Panc1 (cell line): ENCODE data around the gene TTC28. TPM values are rescaled to one million over a fixed set of nuclear protein-coding genes. Genes with fewer than 3 reads are reported as not detected.

Experiments used
- ATAC-seq: fragments of 200-7000 bp; cut with Tn5 transposase; 2 replicates; pipeline ENCODE4 v1.9.1; 2020; ENCODE audit warnings: mild to moderate bottlenecking, moderate library complexity
- BruUV-seq: library from RNA; stranded (reverse); fragments of 400-500 nt; replicated peaks from 2 replicates; lab custom pipeline; 2021; lab: Mats Ljungman, UMichigan
- CTCF ChIA-PET: fragments of 300-600 bp; sonication (Branson Sonifier 250); formaldehyde crosslinking; loops from one replicate; lab custom pipeline; 2022; ENCODE audit warnings: antibody characterized with exemption; lab: Charles Lee
- POLR2A ChIA-PET: fragments of 300-600 bp; sonication (Branson Sonifier 250); formaldehyde crosslinking; loops from one replicate; lab custom pipeline; 2022; ENCODE audit warnings: antibody characterized with exemption; lab: Charles Lee
- DNase-seq: peaks from one replicate; pipeline ENCODE4 v3.0.0-alpha.2; 2010; ENCODE audit warnings: low read depth, low spot score
- H3K27ac ChIP-seq: 2 replicates; pipeline ENCODE4 v1.5.1; 2011; ENCODE audit warnings: mild to moderate bottlenecking, low read length, inconsistent platforms
- H3K27me3 ChIP-seq: fragments of 200-500 bp; sonication (Bioruptor generic); 2 replicates; pipeline ENCODE4 v1.6.0; 2014; ENCODE audit warnings: low read length, inconsistent platforms; ENCODE audit not compliant: control insufficient read depth, insufficient read depth
- H3K36me3 ChIP-seq: fragments of 200-500 bp; sonication (Bioruptor generic); 2 replicates; pipeline ENCODE4 v1.5.1; 2014; ENCODE audit warnings: inconsistent platforms, mild to moderate bottlenecking, low read length, moderate library complexity; ENCODE audit not compliant: control insufficient read depth, insufficient read depth
- H3K4me1 ChIP-seq: 2 replicates; pipeline ENCODE4 v1.5.1; 2011; ENCODE audit warnings: inconsistent platforms, mild to moderate bottlenecking, low read length, moderate library complexity; ENCODE audit not compliant: control insufficient read depth, insufficient read depth
- H3K4me3 ChIP-seq, 2 experiments: 2 replicates each; pipeline ENCODE4 v1.5.1; 2011 to 2012; ENCODE audit warnings: low read depth in 2 of 2, low read length in 2 of 2, mild to moderate bottlenecking in 2 of 2, inconsistent platforms in 1 of 2, moderate library complexity in 1 of 2
- H3K9me3 ChIP-seq: fragments of 200-500 bp; sonication (Bioruptor generic); 2 replicates; pipeline ENCODE4 v1.5.1; 2014; ENCODE audit warnings: low read depth, mild to moderate bottlenecking, inconsistent platforms, low read length, moderate library complexity; ENCODE audit not compliant: control insufficient read depth, insufficient read depth
- CTCF ChIP-seq: fragments of 450-650 bp; IDR thresholded peaks from 2 replicates; pipeline ENCODE4 v1.5.1; 2017; ENCODE audit warnings: mild to moderate bottlenecking
- POLR2AphosphoS5 ChIP-seq: IDR thresholded peaks from 2 replicates; pipeline ENCODE4 v1.6.1; 2012; ENCODE audit warnings: mild to moderate bottlenecking, low read depth, low read length, moderate library complexity
- REST ChIP-seq, 2 experiments: IDR thresholded peaks; 2 replicates each; pipeline ENCODE4 v1.6.1; 2011 to 2012; ENCODE audit warnings: low read depth in 2 of 2, control low read depth in 1 of 2, low read length in 1 of 2, mild to moderate bottlenecking in 1 of 2, moderate library complexity in 1 of 2; ENCODE audit not compliant: insufficient read depth in 1 of 2
- SIN3A ChIP-seq: IDR thresholded peaks from 2 replicates; pipeline ENCODE4 v1.6.1; 2012; ENCODE audit warnings: low read depth, mild to moderate bottlenecking, low read length, moderate library complexity, borderline replicate concordance; ENCODE audit not compliant: insufficient read depth
- TCF7L2 ChIP-seq: IDR thresholded peaks from 2 replicates; pipeline ENCODE4 v1.6.1; 2011; ENCODE audit warnings: mild to moderate bottlenecking, low read depth, low read length, inconsistent platforms
- in situ Hi-C: cut with HindIII; loops from 2 replicates; pipeline ENCODE4 v1.10.0; 2016; ENCODE audit warnings: low sequenced_read_pairs, low pct_unique_long_range_greater_than_20kb
- intact Hi-C: fragments of 100-400 bp; cut with micrococcal nuclease; formaldehyde crosslinking; loops from one replicate; pipeline ENCODE4 v1.10.0; 2022; ENCODE audit not compliant: unreplicated experiment
- total RNA-seq: library from RNA; stranded (reverse); gene quantifications from one replicate; pipeline ENCODE4 v1.2.1, GENCODE V29; 2021; ENCODE audit not compliant: unreplicated experiment

Gene TTC28
- total RNA-seq, 1 experiment from 2014 or later: 24.8 TPM

GRCh38 chr22:28500006-28500405 is 179.6 kb downstream of the TTC28 start:
- H3K4me1 ChIP-seq: no peaks in the 10 kb centered on the region
- BruUV-seq: no TSS peak
- no peak for ATAC-seq
- ChIA-PET CTCF (no interaction called here), POLR2A (no interaction called here)
- H3K36me3 ChIP-seq: no peaks in the 10 kb centered on the region
- no peak for DNase-seq
- TF ChIP-seq TCF7L2 (no peak), POLR2AphosphoS5 (no peak), REST (IDR thresholded peaks at IDR 0.05; ENCODE audit: insufficient read depth in 1 of 2, low read depth in 2 of 2, low read length in 1 of 2) (no peak), CTCF (no peak), SIN3A (no peak)
- intact Hi-C loops (no loop called here), in situ Hi-C loops (no loop called here)
- H3K27me3 ChIP-seq: no peaks in the 10 kb centered on the region
- H3K4me3 ChIP-seq: no peak overlapping the region
- H3K27ac ChIP-seq: no peak overlapping the region
- no peaks in the 10 kb centered on the region for H3K9me3 ChIP-seq

- in situ Hi-C loops: no loop called here
- H3K36me3 ChIP-seq: no peaks in the 10 kb centered on the region
- DNase-seq: no peak
- TF ChIP-seq POLR2AphosphoS5 (no peak), CTCF (no peak), TCF7L2 (no peak)
- H3K27ac ChIP-seq: no peak overlapping the region
- no peak overlapping the region for H3K4me3 ChIP-seq
- ATAC-seq: no peak
- ChIA-PET CTCF (no interaction called here), POLR2A (no interaction called here)
- no peaks in the 10 kb centered on the region for H3K9me3 ChIP-seq
- no peaks in the 10 kb centered on the region for H3K27me3 ChIP-seq
- H3K4me1 ChIP-seq: no peaks in the 10 kb centered on the region
- intact Hi-C loops: no loop called here
- no TSS peak for BruUV-seq
Observed at GRCh38 chr22:28498044-28498443, 181.6 kb downstream of the TTC28 start.
